Tibial nerve (tissue), 4 donors: ENCODE measurements around the gene ANO8. TPM values are rescaled to one million over a fixed set of nuclear protein-coding genes. Genes with fewer than 3 reads are reported as not detected.
"Not testable (repeated sequence)": the region's sequence is repeated elsewhere in the genome, so short reads cannot be mapped to it uniquely, and the experiment has no call there.

ENCODE experiments used
- DNase-seq, 2 donors: peaks; one replicate each; pipeline ENCODE4 v3.0.0-alpha.2; 2019; ENCODE audit warnings: low spot score in 2 of 2
- H3K27ac ChIP-seq, 4 donors: fragments of 200-600 bp; sonication (generic) in 3 of 4; one replicate each; pipeline ENCODE4 v1.5.1; 2017 to 2019; ENCODE audit warnings: mild to moderate bottlenecking in 1 of 4
- H3K27me3 ChIP-seq, 2 donors: fragments of 200-600 bp; sonication (generic) in 1 of 2; one replicate each; pipeline versions ENCODE4 v1.5.1 to v1.6.0; 2017 to 2019
- H3K36me3 ChIP-seq, 3 donors: fragments of 200-600 bp; sonication (generic); one replicate each; pipeline ENCODE4 v1.5.1; 2018 to 2019
- H3K4me1 ChIP-seq, 4 donors: fragments of 200-600 bp; sonication (generic) in 3 of 4; one replicate each; pipeline ENCODE4 v1.5.1; 2017 to 2019
- H3K4me3 ChIP-seq, 4 donors: fragments of 200-600 bp; sonication (generic) in 3 of 4; one replicate each; pipeline ENCODE4 v1.5.1; 2017 to 2019; ENCODE audit warnings: mild to moderate bottlenecking in 1 of 4, moderate library complexity in 1 of 4
- H3K9me3 ChIP-seq, 4 donors: fragments of 200-600 bp; sonication (generic) in 3 of 4; one replicate each; pipeline ENCODE4 v1.5.1; 2017 to 2019
- EP300 ChIP-seq, 2 donors: sonication (generic); formaldehyde crosslinking; IDR thresholded peaks; one replicate each; pipeline ENCODE4 v1.6.1; 2017; ENCODE audit warnings: antibody characterized with exemption in 2 of 2, mild to moderate bottlenecking in 1 of 2
- POLR2A ChIP-seq, 2 donors: fragments of 450-650 bp; IDR thresholded peaks; one replicate each; pipeline ENCODE4 v1.6.1; 2017; ENCODE audit warnings: antibody characterized with exemption in 2 of 2, mild to moderate bottlenecking in 2 of 2, moderate library complexity in 2 of 2
- WGBS, 2 donors: methylation state at CpG; one replicate each; pipeline ENCODE4 v1.1.5; 2018; 5-methylcytosine and 5-hydroxymethylcytosine counted together
- total RNA-seq, 4 donors: library from RNA; depleted of rRNA; stranded (reverse); fragments of >200 nt; gene quantifications; one replicate each; pipeline ENCODE4 v1.1.0, GENCODE V29; 2016
- TF ChIP-seq, protein P1 (sequence below), 5 experiments: fragments of 200-600 bp in 3 of 5; fragments of 450-650 bp in 2 of 5; sonication (generic) in 3 of 5; IDR thresholded peaks; one replicate each; pipeline ENCODE4 v1.5.1; 2016 to 2019; ENCODE audit warnings: antibody characterized with exemption in 5 of 5, mild to moderate bottlenecking in 3 of 5, moderate library complexity in 2 of 5

The ANO8 gene
- total RNA-seq, 4 donors from 2014 or later, result 10.7 to 23.1 (median 13.3) TPM

DNA sequence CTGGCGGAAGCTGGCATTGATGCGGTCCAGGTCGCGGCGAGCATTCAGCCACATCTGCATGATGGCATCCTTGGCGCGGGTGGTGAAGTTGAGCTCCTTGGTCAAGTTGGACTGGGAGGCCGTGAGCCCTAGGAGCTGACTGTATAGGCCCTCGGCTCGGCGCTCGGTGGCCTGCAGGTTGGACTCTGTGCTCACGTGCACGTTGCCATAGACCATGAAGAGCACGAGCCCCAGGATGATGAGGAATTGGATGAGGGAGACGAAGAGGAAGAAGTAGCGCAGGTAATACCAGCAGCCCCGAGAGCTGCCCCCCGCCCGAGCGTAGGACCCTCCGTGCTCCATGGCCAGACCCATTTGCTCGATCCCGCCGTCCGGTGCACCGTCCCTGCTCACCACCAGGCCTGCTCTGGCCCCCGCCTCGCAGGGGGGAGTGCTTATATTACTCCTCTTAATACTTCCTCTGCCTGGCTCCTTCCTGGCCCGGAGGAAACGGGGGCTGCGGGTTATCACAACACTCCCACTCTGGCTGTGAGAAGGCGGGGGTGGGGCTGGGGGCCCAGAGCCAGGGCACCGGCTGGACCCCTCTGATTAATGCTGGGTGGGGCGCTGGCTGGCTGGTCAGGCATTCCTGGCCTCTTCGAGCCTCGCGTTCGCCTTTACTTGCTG lies 42.4 kb upstream of the ANO8 start, which contains the start of gene PLVAP:
Gene PLVAP, minus strand, starts transcription at position 408 of the 666 bp plus-strand sequence. Its CDS starts 54 bp downstream, at position 354.
- Histone ChIP-seq H3K27me3 (peaks cover 0 to 17% of the 10 kb centered on the region in 2 donors), H3K9me3 (no peaks in the 10 kb centered on the region), H3K4me3 (peak within 1 kb of the TSS in 1 of 4 donors; percentile 34), H3K36me3 (no peaks in the 10 kb centered on the region), H3K4me1 (peaks cover 0 to 4% (median 0%) of the 10 kb centered on the region in 4 donors), H3K27ac (no peak within 1 kb of the TSS)
- TF ChIP-seq EP300 (IDR thresholded peaks at IDR 0.05), result peak in 1 of 2 donors; percentile 44
- TF ChIP-seq POLR2A (IDR thresholded peaks at IDR 0.05), result no peak
- TF ChIP-seq, protein P1, sequence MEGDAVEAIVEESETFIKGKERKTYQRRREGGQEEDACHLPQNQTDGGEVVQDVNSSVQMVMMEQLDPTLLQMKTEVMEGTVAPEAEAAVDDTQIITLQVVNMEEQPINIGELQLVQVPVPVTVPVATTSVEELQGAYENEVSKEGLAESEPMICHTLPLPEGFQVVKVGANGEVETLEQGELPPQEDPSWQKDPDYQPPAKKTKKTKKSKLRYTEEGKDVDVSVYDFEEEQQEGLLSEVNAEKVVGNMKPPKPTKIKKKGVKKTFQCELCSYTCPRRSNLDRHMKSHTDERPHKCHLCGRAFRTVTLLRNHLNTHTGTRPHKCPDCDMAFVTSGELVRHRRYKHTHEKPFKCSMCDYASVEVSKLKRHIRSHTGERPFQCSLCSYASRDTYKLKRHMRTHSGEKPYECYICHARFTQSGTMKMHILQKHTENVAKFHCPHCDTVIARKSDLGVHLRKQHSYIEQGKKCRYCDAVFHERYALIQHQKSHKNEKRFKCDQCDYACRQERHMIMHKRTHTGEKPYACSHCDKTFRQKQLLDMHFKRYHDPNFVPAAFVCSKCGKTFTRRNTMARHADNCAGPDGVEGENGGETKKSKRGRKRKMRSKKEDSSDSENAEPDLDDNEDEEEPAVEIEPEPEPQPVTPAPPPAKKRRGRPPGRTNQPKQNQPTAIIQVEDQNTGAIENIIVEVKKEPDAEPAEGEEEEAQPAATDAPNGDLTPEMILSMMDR (IDR thresholded peaks at IDR 0.05), result peak in 1 of 5 experiments; percentile 21
- WGBS, 2 donors, result 56 to 57% methylated on average over 34 to 39 of the region's 39 CpGs
- DNase-seq, result no peak

DNA sequence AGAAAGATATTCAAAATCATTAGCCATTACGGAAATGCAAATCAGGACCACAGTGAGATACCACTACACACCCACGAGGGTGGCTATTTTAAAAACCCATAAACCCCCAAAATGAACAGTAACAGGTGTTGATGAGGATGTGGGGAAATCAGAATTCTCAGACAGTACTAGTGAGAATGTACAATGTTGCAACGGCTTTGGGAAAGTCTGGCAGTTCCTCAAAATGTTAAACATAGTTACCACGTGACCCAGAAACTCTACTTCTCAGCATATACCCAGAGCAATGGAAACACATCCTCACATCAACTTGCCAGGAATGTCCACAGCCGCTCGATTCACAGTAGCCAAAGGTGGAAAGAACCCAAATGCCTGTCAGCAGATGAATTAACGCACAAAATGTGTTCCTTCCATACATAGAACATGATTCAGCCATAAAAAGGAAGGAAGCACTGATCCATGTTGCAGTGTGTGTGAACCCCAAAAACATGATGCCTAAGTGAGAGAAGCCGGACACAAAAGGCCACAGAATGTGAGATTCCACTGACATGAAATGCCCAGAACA lies 35.5 kb upstream of the ANO8 start:
- 43 to 51% methylated on average over 8 of the region's 8 CpGs for WGBS, 2 donors
- peak in 1 of 2 donors; percentile 28 for DNase-seq
- Histone ChIP-seq H3K9me3 (no peaks in the 10 kb centered on the region), H3K4me1 (no peaks in the 10 kb centered on the region), H3K27ac (no peak overlapping the region), H3K4me3 (no peak overlapping the region), H3K36me3 (no peaks in the 10 kb centered on the region), H3K27me3 (peaks cover 0 to 6% of the 10 kb centered on the region in 2 donors)
- TF ChIP-seq, protein P1 (IDR thresholded peaks at IDR 0.05), result no peak
- TF ChIP-seq POLR2A (IDR thresholded peaks at IDR 0.05) (no peak), EP300 (IDR thresholded peaks at IDR 0.05) (peak in 1 of 2 donors; percentile 63)

DNA sequence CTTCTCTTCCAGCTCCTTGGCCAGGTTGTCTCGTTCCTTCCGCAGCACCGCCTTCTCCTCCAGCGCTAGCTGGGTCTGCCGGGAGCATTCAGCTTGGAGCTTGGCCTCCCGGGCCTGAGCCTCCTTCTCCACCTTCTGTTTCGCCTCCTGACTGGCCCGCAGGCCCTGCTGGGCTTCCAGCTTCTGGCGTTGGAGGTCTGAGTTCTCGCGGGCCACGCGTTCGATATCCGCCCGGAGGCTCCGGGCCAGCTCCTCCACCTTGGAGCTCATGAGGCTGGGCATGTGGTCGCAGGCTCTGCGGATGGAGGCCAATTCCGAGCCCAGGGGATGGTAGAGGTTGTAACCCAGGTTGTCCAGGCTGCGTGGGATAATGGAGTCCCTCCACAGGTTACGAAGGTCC lies 30.7 kb upstream of the ANO8 start:
- H3K4me3 ChIP-seq, result no peak overlapping the region
- no peaks in the 10 kb centered on the region for H3K4me1 ChIP-seq
- no peaks in the 10 kb centered on the region for H3K9me3 ChIP-seq
- TF ChIP-seq EP300 (IDR thresholded peaks at IDR 0.05), result no peak
- TF ChIP-seq, protein P1 (IDR thresholded peaks at IDR 0.05), result no peak
- TF ChIP-seq POLR2A (IDR thresholded peaks at IDR 0.05), result no peak
- no peak for DNase-seq
- WGBS, 2 donors, result 91 to 95% methylated on average over 22 of the region's 22 CpGs
- no peak overlapping the region for H3K27ac ChIP-seq
- no peaks in the 10 kb centered on the region for H3K36me3 ChIP-seq
- no peaks in the 10 kb centered on the region for H3K27me3 ChIP-seq

DNA sequence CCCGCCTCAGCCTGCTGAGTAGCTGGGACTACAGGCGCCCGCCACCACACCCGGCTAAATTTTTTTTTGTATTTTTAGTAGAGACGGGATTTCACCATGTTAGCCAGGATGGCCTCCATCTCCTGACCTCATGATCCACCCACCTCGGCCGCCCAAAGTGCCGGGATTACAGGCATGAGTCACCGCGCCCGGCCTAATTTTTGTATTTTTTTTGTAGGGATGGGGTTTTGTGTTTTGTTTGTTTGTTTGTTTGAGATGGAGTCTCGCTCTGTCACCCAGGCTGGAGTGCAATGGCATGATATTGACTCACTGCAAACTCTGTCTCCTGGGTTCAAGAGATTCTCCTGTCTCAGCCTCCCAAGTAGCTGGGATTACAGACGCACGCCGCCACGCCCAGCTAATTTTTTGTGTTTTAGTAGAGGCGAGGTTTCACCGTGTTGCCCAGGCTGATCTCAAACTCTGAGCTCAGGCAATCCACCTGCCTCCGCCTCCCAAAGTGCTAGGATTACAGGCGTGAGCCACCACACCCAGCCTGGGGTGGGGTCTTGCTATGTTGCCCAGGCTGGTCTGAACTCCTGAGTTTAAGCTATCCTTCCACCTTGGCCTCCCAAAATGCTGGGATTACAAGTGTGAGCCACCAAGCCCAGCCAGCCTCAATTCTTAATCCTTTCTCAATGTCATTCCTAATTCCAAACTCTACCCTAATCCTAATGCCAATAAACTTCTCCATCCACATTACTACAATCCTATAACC lies 29.4 kb upstream of the ANO8 start:
- not testable (repeated sequence) for H3K36me3 ChIP-seq, H3K4me3 ChIP-seq, H3K27ac ChIP-seq, H3K27me3 ChIP-seq, DNase-seq, H3K4me1 ChIP-seq, H3K9me3 ChIP-seq
- 88 to 89% methylated on average over 20 of the region's 20 CpGs for WGBS, 2 donors

DNA sequence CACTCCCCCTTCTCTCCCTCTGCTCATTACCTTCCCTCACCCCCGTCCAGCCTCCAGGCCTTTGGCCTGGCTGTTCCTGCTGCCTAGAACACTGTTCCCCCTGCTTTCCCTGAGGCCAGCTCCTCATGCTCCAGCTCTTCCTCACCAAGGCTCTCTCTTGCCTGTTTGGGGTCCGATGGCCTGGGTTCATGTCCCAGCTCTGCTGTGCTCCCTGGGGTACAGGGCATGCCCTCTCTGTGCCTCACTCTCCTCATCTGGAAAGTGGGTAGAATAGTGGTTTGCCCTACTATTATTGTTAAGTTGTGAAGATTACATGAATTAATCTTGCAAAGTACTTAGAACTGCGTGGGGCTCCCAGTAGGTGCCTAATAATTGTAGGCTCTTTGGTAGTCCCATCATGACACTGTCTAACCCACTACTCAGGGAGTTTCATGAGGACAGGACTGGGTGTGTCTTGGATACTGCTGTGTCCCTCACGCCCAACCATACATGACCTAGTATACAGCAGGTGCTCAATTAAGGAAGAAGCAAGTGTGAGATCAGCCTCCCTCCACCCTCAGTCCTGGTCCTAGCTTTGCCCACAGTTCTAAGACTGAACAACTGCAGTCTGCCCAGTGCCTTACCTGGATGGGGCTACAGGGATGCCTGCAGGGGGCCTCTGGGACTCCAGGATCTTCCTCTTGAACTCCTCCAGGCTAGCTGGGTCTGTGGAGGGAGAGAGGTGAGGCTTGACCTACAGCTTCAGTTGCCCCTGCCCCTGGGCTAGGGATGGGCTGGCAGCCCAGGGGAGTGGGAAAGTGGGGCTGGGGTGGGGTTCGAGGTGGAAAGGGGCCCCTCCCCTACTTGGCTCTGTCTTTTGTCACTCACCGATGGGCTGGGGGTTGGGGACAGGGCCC lies 25.5 kb upstream of the ANO8 start:
- H3K4me1 ChIP-seq, result no peaks in the 10 kb centered on the region
- H3K27ac ChIP-seq, result no peak overlapping the region
- no peak for TF ChIP-seq EP300 (IDR thresholded peaks at IDR 0.05)
- TF ChIP-seq, protein P1 (IDR thresholded peaks at IDR 0.05), result no peak
- no peak for TF ChIP-seq POLR2A (IDR thresholded peaks at IDR 0.05)
- H3K36me3 ChIP-seq, result no peaks in the 10 kb centered on the region
- no peaks in the 10 kb centered on the region for H3K27me3 ChIP-seq
- H3K9me3 ChIP-seq, result no peaks in the 10 kb centered on the region
- no peak overlapping the region for H3K4me3 ChIP-seq
- no peak for DNase-seq
- WGBS, 2 donors, result 76 to 77% methylated on average over 6 of the region's 6 CpGs
